GM12892 (cell line): ENCODE measurements around the gene STAU1.
"Not testable (repeated sequence)": the region's sequence is repeated elsewhere in the genome, so short reads cannot be mapped to it uniquely, and the experiment has no call there.

Source experiments
- DNase-seq: peaks from one replicate; pipeline ENCODE4 v3.0.0; 2011; ENCODE audit not compliant: insufficient read length
- FAIRE-seq: peaks from 2 replicates; lab custom pipeline; 2011; peaks lifted over from hg19 to GRCh38; lab: Jason Lieb, UNC
- POLR2A ChIP-seq: IDR thresholded peaks from 2 replicates; pipeline ENCODE4 v1.6.1; 2011; ENCODE audit warnings: low read depth, low read length, control low read depth
- POLR2AphosphoS5 ChIP-seq: IDR thresholded peaks from 2 replicates; pipeline ENCODE4 v1.6.1; 2011; ENCODE audit warnings: low read depth, low read length, control low read depth
- TAF1 ChIP-seq: IDR thresholded peaks from 2 replicates; pipeline ENCODE4 v1.6.1; 2011; ENCODE audit warnings: low read depth, mild to moderate bottlenecking, control low read depth, low read length, borderline replicate concordance

Gene STAU1

DNA sequence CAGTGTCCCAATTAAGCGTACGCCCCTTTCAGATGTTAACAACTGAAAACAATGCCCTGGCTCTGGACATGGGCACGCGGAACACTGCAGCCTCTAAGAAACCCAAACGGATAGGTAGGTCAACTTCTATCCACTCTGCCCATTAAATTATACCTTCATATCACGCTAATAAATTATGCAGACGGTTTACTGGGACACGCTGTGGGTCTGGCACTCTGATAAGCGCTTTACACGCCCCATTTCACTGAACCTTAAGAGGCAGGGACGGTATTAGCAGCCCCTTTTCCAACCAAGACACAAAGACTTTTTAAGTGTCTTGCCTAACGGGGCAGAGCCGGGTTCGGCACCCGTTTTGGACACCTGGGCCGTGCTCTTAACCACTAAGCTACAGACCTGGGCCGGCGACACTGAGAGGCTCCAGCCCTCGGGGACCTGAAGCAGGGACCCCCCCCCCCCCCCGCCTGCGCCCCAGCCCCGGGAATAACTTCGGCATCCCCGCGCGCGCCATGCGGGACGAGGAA, 744 bp downstream of the STAU1 start:
- DNase-seq (no peak), FAIRE-seq (no peak)
- no peak for TF ChIP-seq POLR2AphosphoS5
- TF ChIP-seq POLR2A, result no peak
- TF ChIP-seq TAF1, result no peak

DNA sequence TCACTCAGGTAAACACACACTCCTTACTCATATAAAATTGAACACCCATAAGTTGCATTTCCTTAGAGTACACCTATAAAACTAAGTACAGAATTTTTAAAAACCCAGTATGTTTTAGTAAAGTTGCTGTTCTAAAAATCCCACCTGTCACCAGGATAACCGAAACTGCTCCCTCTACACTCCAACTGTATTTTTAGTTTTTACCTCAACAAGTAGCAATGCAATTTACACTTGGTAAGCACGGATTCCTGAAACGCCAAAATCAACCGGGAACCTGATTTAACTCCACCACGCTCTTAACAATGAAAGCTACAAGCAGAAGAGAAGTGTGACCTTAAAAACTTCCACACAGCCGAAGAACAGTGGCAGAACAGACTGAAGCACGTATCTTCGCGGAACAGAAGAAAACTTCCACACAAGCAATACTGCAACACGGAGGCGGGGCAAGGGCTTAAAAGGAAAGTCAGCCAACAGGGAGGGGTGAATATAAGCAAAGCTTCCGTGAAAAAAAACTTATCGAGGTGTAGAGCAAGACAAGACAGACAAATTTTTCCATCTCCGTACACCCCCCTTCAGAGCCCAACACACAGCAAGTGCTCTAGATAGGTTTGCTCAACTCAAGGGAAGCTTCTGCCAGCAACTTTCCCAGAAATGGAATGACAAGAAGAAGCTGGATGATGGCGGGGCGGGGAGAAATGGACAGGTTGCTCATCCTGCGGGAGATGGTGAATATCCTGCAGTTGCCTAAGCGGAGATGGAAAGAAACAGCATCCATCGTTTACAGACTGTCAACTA, 1.4 kb downstream of the STAU1 start:
- TF ChIP-seq POLR2AphosphoS5 (no peak), TAF1 (no peak), POLR2A (no peak)
- DNase-seq (peak; percentile 33), FAIRE-seq (peak; percentile 83)

DNA sequence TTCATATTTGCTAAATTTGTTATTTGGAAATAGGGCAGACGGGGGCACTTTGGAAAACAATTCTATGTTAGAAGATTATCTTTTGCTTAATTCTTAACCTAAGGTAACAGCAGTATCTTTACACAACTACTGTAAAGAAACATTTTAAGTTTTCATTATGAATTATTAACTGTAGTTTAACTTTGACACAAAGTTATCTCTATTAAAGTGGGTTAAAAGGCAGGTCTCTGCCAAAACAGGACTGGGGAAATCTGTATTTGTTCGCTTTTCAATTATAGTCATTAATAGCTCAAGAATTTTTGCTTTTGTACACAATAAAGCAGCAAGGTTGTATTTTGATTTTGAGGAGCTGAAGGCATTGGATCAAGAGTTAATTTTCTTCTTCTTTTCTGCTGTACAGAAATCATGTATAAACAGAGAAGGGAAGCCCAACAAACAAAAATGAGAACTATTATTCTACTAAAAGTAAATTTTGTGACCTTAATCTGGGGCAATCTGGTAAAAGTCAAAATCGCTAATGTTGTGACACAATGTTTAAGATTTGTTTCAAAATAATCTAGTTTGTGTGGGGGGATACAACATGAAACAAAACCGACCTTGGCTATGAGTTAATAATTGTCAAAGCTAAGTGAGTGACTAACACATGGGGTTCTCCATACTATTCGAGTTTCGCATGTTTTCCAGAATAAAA, 2.9 kb downstream of the STAU1 start:
- FAIRE-seq (no peak), DNase-seq (no peak)
- no peak for TF ChIP-seq TAF1
- no peak for TF ChIP-seq POLR2A
- no peak for TF ChIP-seq POLR2AphosphoS5

DNA sequence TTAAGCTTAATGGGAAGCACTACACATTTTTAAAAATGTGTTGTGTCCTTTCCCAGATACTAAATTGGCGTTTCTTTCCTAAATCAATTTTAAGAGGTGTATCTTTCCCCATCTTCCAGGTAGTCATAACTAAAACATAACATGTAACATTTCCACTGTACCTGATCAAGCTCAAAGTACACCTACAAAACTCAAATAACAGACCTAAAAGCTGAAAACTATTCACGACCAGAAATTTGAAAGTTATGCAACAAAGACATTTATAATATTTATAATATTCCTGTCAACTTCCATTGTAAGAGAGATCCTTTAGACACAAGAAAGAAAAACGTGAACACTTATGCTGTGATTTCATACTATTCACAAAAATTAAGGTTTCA, 3.5 kb downstream of the STAU1 start:
- TF ChIP-seq TAF1 (no peak), POLR2A (no peak), POLR2AphosphoS5 (no peak)
- FAIRE-seq (no peak), DNase-seq (no peak)

DNA sequence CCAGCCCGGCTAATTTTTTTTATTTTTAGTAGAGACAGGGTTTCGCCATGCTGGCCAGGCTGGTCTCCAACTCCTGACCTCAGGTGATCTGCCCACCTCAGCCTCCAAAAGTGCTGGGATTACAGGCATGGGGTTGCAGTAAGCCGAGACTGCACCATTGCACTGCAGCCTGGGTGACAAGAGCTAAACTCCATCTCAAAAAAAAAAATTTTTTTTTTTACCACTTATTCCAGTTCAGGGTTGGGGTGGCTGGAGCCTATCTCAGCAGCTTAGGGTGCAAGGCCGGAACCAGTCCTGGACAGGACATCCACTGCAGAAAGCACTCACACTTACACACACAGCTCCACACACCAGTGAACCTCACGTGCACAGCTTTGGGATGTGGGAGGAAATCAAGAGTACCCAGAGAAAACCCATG, 4.0 kb downstream of the STAU1 start:
- FAIRE-seq, DNase-seq: not testable (repeated sequence)

DNA sequence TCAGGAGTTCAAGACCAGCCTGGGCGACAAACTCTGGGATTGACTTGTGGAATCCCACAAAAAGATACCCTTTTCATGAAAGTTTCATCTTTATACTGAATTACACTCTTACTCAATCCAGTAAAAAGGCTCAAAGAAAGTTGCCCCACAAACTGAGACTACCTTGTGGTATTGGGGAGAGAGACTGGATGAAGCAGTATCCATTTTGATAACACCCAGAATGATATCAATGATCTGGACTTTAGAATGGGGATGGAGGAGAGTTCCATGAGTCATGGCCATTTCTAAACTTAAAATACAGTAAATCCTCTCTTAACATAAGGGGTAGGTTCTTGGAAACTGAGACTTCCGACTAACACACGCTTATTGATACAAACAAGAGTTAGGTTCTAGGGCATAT, 4.7 kb downstream of the STAU1 start:
- DNase-seq, result no peak
- TF ChIP-seq POLR2AphosphoS5 (no peak), POLR2A (no peak), TAF1 (no peak)
- no peak for FAIRE-seq

DNA sequence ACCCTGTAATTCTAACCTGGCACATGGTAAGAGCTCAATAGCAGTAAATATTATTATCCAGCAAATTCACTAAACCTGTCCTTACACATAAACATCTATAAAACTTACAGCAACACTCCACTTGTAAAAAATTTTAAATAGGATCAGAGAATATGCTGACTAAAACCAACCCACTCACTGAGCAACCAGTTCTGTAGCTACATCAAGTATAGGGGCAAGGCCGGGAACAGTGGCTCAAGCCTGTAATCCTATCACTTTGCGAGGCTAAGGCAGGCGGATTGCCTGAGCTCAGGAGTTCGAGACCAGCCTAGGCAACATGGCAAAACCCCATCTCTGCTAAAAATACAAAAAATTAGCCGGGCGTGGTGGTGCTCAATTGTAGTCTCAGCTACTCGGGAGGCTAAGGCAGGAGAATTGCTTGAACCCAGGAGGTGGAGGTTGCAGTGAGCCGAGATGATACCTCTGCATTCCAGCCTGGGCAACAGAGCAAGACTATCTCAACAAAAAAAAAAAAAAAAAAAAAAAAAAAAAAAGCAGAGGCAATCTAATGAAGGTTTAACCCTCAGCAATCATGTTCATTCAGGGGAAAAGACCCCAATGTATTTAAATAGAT, 6.8 kb downstream of the STAU1 start:
- FAIRE-seq, result no peak
- no peak for DNase-seq
- no peak for TF ChIP-seq POLR2A
- no peak for TF ChIP-seq POLR2AphosphoS5

DNA sequence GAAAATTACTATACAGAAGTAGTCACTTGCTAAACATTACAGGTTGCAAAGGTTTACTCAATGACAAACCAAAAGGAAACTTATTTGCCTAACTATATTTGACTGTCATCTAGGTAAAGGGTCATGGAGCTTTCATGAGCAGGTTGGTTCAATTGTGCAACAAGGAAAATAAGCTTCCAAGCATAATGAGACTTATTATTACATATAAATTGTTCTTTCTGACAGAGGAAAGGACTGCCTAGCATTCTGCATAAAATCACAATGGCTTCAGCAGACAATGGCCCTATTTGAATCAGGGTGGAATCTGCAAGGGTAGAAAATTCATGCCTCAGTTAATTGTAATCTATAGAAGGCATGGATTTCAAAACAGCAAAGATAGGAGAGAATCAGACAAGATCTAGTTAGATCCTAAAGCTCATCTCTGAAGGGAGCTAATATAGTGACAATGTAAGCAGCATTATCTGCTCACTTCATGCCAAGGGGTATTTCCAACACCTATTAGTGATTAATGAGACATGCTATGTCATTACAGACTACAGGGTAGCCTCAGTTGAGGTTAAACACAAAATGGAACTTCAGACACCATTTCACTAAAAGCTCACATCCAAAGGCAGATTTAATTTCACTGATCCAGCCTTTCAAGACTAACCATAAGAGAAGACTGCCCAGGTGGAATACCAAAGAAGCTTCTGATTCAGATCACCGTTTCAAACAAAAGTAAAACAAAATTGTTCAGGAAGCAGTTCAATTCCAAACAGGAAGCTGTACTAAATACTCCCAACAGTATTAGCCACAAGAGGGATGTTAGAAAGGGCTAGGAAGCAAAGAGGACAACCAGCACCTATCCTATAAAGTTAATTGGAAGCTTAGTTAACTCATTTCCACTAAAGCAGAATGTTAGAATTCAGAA, 8.5 kb downstream of the STAU1 start:
- no peak for TF ChIP-seq TAF1
- TF ChIP-seq POLR2A, result no peak
- no peak for TF ChIP-seq POLR2AphosphoS5
- FAIRE-seq (peak; percentile 70), DNase-seq (no peak)

DNA sequence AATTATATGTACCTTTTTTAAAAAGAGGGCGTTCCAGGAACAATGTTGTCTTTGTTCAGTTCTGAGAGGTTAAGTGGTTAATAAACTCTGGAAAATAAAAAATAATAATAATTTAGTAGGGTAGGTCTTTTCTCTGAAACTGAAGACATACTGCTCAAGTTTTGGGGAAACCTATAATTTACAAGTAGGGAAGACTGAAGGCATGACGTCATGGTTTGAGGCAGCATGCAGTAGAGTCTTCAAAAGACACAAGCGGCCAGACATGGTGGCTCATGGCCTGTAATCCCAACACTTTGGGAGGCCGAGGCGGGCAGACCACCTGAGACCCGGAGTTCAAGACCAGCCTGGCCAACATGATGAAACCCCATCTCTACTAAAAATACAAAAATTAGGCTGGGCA, 14.0 kb downstream of the STAU1 start:
- no peak for FAIRE-seq
- TF ChIP-seq TAF1 (no peak), POLR2A (no peak), POLR2AphosphoS5 (no peak)
- DNase-seq, result no peak

DNA sequence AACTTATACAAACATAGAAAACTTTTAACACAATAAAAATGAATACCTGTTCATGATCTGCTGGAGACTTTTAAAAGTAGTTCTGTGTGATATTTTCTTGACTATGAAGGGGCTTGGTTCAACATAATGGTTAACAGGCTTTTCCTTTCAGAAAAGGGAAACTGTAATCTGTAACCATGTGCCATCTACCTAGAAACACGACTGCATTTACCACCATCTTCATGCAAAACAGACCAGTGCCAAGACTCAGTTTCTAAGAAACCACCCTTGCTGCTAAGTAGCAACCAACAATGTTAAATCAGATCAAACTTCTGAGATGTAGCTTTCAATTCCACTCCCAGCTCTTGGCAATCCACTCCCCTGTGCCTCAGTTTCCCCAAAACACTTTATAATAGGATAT, 15.7 kb downstream of the STAU1 start:
- no peak for DNase-seq
- no peak for FAIRE-seq

DNA sequence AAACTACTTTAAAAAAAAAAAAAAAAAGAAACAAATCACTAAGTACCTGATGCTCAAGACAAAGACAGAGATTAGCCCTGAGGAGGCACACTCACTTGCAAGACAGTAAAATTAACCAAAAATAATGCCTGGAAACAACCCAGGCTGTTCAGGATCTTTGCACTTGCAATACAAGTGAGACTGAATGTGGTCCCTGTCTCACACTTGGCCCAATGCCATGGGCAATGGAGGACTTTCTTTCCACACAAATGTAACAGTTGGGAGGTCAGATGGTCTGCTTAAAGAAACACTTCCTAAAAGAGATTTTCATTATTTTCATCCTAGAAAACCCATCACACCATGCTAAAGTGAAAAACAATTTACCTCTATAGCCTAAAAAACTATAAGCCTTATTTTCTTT, 16.2 kb downstream of the STAU1 start:
- TF ChIP-seq POLR2AphosphoS5, result no peak
- FAIRE-seq (no peak), DNase-seq (no peak)

More for the DNA sequence above, 15.7 kb downstream of the STAU1 start:
- TF ChIP-seq TAF1, result no peak
- TF ChIP-seq POLR2AphosphoS5, result no peak
- TF ChIP-seq POLR2A, result no peak
